ENCODE results near the gene TIAM2.
"Not testable (repeated sequence)": the region's sequence is repeated elsewhere in the genome, so short reads cannot be mapped to it uniquely, and the experiment has no call there.

TIAM2 gene

GRCh38 chr6:155171109-155171746 is 176.1 kb downstream of the TIAM2 start:
- no peaks in the 10 kb centered on the region for H3K27me3 ChIP-seq (ENCODE audit: control insufficient read depth, insufficient read depth, low read length)
- no peak overlapping the region for H3K9ac ChIP-seq (ENCODE audit: low read depth, low read length)
- no peak overlapping the region for H3K4me3 ChIP-seq (ENCODE audit: low read depth, low read length)
- H3K4me1 ChIP-seq (ENCODE audit: control insufficient read depth, insufficient read depth, low read length): peaks cover 23% of the 10 kb centered on the region
- peak overlapping the region; percentile 45 for H3K27ac ChIP-seq (ENCODE audit: low read depth, low read length)
- H3K9me3 ChIP-seq (ENCODE audit: control insufficient read depth, insufficient read depth, low read length): no peaks in the 10 kb centered on the region
- 0 out of 2 replicates have a peak, but pooled peaks cover 4% of the 10 kb centered on the region for H3K36me3 ChIP-seq (ENCODE audit: control insufficient read depth, insufficient read depth, low read length)

DNA sequence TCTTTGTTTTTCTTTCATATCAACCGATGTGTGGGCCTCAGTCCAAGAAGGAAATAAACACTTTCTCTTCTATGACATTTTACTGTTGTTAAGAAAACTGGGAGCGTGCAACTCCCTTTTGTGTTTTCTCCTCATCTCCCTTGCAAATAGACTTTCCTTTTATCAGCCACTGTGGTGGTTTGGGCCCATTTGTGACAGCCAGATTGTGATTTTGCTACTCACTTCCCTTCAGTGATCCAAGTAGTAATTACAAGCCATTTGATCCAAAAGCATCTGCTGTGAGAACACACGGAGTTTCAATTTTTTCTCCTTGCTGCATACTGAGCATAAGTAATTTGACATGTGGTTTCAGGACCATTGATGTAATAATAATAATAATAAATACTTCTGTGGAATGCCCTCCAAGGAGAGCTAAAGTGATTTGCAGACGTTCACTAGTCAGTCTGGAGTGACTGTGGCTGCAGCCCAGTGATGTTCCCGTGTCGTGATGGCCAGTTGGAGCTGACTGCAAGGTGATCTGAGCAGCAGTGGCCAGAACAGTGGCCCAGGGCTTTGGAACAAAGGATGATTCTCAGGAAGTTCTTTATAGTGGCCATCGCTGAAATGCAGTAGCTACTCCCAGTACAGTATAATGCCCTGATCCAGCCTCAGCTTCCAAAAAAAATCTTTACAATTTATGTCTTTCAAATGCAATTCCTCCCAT is 176.8 kb downstream of the TIAM2 start:
- H3K4me1 ChIP-seq (ENCODE audit: control insufficient read depth, insufficient read depth, low read length): peaks cover 26% of the 10 kb centered on the region
- no peaks in the 10 kb centered on the region for H3K9me3 ChIP-seq (ENCODE audit: control insufficient read depth, insufficient read depth, low read length)
- H3K27me3 ChIP-seq (ENCODE audit: control insufficient read depth, insufficient read depth, low read length): no peaks in the 10 kb centered on the region
- 0 out of 2 replicates have a peak, but pooled peaks cover 4% of the 10 kb centered on the region for H3K36me3 ChIP-seq (ENCODE audit: control insufficient read depth, insufficient read depth, low read length)
- no peak overlapping the region for H3K4me3 ChIP-seq (ENCODE audit: low read depth, low read length)
- H3K9ac ChIP-seq (ENCODE audit: low read depth, low read length): no peak overlapping the region
- peak overlapping the region; percentile 45 for H3K27ac ChIP-seq (ENCODE audit: low read depth, low read length)

- H3K9me3 ChIP-seq (ENCODE audit: control insufficient read depth, insufficient read depth, low read length): no peaks in the 10 kb centered on the region
- 0 out of 2 replicates have a peak, but pooled peaks cover 6% of the 10 kb centered on the region for H3K36me3 ChIP-seq (ENCODE audit: control insufficient read depth, insufficient read depth, low read length)
- H3K4me3 ChIP-seq (ENCODE audit: low read depth, low read length): no peak overlapping the region
- no peaks in the 10 kb centered on the region for H3K27me3 ChIP-seq (ENCODE audit: control insufficient read depth, insufficient read depth, low read length)
- peaks cover 26% of the 10 kb centered on the region for H3K4me1 ChIP-seq (ENCODE audit: control insufficient read depth, insufficient read depth, low read length)
- H3K27ac ChIP-seq (ENCODE audit: low read depth, low read length): no peak overlapping the region
- H3K9ac ChIP-seq (ENCODE audit: low read depth, low read length): no peak overlapping the region
Observed at GRCh38 chr6:155173488-155173887, 178.4 kb downstream of the TIAM2 start.

DNA sequence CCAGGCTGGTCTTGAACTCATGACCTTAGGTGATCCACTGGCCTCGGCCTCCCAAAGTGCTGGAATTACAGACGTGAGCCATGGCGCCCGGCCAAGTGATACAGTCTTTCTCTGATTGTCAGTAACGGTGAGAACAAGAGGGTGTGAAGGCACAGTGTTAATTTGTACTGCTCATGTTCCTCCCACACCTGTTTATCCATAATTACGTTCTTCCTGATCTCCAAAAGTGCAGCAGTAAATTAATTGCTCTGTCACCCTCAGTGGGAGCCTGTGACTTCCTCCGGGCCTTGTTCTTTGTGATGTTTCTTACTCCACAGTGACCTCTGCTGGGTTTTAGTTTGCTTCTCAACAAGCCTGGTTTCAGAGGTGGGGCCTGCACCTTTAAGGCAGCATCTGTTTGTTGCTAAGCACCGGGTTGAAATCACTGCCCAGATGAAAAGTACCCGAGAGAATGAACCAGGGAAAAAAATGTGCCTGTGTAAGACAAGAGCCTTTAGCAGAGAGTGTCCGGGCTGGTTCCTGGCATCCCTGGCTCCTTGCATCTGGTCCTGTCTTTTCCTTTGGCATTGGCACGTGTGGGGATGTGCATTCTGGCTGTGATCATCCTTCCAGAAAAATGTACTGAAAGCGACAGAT is 179.6 kb downstream of the TIAM2 start:
- no peak overlapping the region for H3K9ac ChIP-seq (ENCODE audit: low read depth, low read length)

DNA sequence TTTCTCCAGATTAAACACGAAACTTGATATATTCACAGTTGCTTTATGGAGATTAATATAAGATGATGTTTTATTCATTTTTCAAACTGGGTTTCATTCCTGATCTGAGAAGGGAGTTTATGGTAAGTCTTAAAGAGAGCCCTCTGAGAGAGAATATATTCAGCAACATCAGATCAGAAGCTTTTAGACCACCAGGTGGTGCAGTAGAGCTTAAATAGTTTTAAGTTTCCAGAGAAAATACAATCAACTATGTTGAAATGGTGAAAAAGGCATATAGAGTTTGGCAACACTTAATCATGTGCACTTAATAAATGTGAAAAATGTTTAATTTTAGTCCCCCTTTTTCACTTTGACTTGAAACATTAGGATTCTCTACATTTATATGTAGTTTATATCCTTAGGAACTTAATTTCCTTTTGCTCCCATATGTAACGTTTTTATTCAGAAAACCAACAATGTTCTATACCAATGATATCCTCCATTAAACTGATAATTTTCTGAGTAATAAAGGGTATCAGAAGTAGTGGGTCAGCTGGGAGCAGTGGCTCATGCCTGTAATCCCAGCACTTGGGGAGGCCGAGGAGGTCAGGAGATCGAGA is 182.3 kb downstream of the TIAM2 start:
- no peaks in the 10 kb centered on the region for H3K9me3 ChIP-seq (ENCODE audit: control insufficient read depth, insufficient read depth, low read length)
- H3K27ac ChIP-seq (ENCODE audit: low read depth, low read length): no peak overlapping the region
- H3K36me3 ChIP-seq (ENCODE audit: control insufficient read depth, insufficient read depth, low read length): peaks cover 17% of the 10 kb centered on the region
- H3K4me1 ChIP-seq (ENCODE audit: control insufficient read depth, insufficient read depth, low read length): peaks cover 15% of the 10 kb centered on the region
- H3K27me3 ChIP-seq (ENCODE audit: control insufficient read depth, insufficient read depth, low read length): no peaks in the 10 kb centered on the region
- no peak overlapping the region for H3K9ac ChIP-seq (ENCODE audit: low read depth, low read length)
- no peak overlapping the region for H3K4me3 ChIP-seq (ENCODE audit: low read depth, low read length)

More for the DNA sequence above, 179.6 kb downstream of the TIAM2 start:
- Histone ChIP-seq H3K4me3 (ENCODE audit: low read depth, low read length) (no peak overlapping the region), H3K27me3 (ENCODE audit: control insufficient read depth, insufficient read depth, low read length) (no peaks in the 10 kb centered on the region), H3K27ac (ENCODE audit: low read depth, low read length) (no peak overlapping the region), H3K9me3 (ENCODE audit: control insufficient read depth, insufficient read depth, low read length) (no peaks in the 10 kb centered on the region), H3K36me3 (ENCODE audit: control insufficient read depth, insufficient read depth, low read length) (peaks cover 8% of the 10 kb centered on the region), H3K4me1 (ENCODE audit: control insufficient read depth, insufficient read depth, low read length) (peaks cover 26% of the 10 kb centered on the region)

- H3K9me3 ChIP-seq (ENCODE audit: control insufficient read depth, insufficient read depth, low read length): no peaks in the 10 kb centered on the region
- no peak overlapping the region for H3K4me3 ChIP-seq (ENCODE audit: low read depth, low read length)
- H3K27ac ChIP-seq (ENCODE audit: low read depth, low read length): no peak overlapping the region
- H3K36me3 ChIP-seq (ENCODE audit: control insufficient read depth, insufficient read depth, low read length): peaks cover 31% of the 10 kb centered on the region
- H3K4me1 ChIP-seq (ENCODE audit: control insufficient read depth, insufficient read depth, low read length): peaks cover 17% of the 10 kb centered on the region
- no peak overlapping the region for H3K9ac ChIP-seq (ENCODE audit: low read depth, low read length)
- H3K27me3 ChIP-seq (ENCODE audit: control insufficient read depth, insufficient read depth, low read length): no peaks in the 10 kb centered on the region
Observed at GRCh38 chr6:155181498-155181897, 186.4 kb downstream of the TIAM2 start.

DNA sequence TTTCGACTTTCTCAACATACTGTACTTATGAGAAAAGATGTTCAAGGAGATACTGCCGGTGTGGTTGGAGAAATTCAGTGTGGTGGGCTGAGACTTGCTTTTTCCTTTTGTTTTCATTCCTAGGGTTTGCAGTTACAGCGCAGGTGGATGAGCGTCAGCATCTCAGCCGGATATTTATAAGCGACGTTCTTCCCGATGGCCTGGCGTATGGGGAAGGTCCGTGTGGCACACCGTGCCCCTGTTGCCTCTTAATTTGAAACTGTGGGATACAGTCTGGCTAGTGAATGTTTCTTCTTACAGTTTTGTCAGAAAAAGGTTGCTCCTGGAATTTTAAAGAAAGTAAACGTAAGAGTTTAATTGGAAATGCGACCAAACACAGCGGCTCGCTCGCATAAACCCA is 187.0 kb downstream of the TIAM2 start:
- no peak overlapping the region for H3K4me3 ChIP-seq (ENCODE audit: low read depth, low read length)
- peaks cover 20% of the 10 kb centered on the region for H3K4me1 ChIP-seq (ENCODE audit: control insufficient read depth, insufficient read depth, low read length)
- no peaks in the 10 kb centered on the region for H3K9me3 ChIP-seq (ENCODE audit: control insufficient read depth, insufficient read depth, low read length)
- no peaks in the 10 kb centered on the region for H3K27me3 ChIP-seq (ENCODE audit: control insufficient read depth, insufficient read depth, low read length)
- H3K36me3 ChIP-seq (ENCODE audit: control insufficient read depth, insufficient read depth, low read length): peaks cover 29% of the 10 kb centered on the region
- no peak overlapping the region for H3K27ac ChIP-seq (ENCODE audit: low read depth, low read length)
- H3K9ac ChIP-seq (ENCODE audit: low read depth, low read length): no peak overlapping the region

GRCh38 chr6:155183095-155183494 is 188.0 kb downstream of the TIAM2 start:
- H3K4me3 ChIP-seq (ENCODE audit: low read depth, low read length): no peak overlapping the region
- H3K4me1 ChIP-seq (ENCODE audit: control insufficient read depth, insufficient read depth, low read length): peaks cover 21% of the 10 kb centered on the region
- no peaks in the 10 kb centered on the region for H3K9me3 ChIP-seq (ENCODE audit: control insufficient read depth, insufficient read depth, low read length)
- H3K27ac ChIP-seq (ENCODE audit: low read depth, low read length): no peak overlapping the region
- H3K36me3 ChIP-seq (ENCODE audit: control insufficient read depth, insufficient read depth, low read length): peaks cover 29% of the 10 kb centered on the region
- H3K27me3 ChIP-seq (ENCODE audit: control insufficient read depth, insufficient read depth, low read length): no peaks in the 10 kb centered on the region
- no peak overlapping the region for H3K9ac ChIP-seq (ENCODE audit: low read depth, low read length)

GRCh38 chr6:155185041-155185440 is 189.9 kb downstream of the TIAM2 start:
- H3K9me3 ChIP-seq (ENCODE audit: control insufficient read depth, insufficient read depth, low read length); H3K4me3 ChIP-seq (ENCODE audit: low read depth, low read length); H3K27me3 ChIP-seq (ENCODE audit: control insufficient read depth, insufficient read depth, low read length); H3K9ac ChIP-seq (ENCODE audit: low read depth, low read length): not testable (repeated sequence)
- peaks cover 21% of the 10 kb centered on the region for H3K4me1 ChIP-seq (ENCODE audit: control insufficient read depth, insufficient read depth, low read length)
- H3K36me3 ChIP-seq (ENCODE audit: control insufficient read depth, insufficient read depth, low read length): peaks cover 22% of the 10 kb centered on the region
- peak overlapping the region; percentile 1 for H3K27ac ChIP-seq (ENCODE audit: low read depth, low read length)

DNA sequence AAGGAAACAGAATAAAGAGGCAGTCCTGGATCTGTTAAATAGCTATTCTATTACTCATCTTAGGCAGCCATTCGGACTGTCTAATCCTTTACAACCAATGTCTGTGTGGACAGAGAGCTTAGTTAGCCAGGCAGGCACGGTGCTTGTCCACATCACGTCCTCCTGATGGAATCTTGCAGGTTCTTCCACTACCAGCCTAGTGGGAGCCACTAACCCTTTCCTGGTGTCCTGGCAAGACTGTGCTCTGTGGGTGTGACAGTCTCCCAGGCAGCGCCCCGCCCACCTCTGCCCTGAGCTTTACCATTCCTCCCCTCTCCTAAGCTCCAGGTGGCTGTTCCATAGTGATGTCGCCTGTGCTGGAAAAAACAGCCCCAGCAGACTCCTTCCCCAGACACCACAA is 190.4 kb downstream of the TIAM2 start:
- Histone ChIP-seq H3K4me1 (ENCODE audit: control insufficient read depth, insufficient read depth, low read length) (peaks cover 21% of the 10 kb centered on the region), H3K9me3 (ENCODE audit: control insufficient read depth, insufficient read depth, low read length) (no peaks in the 10 kb centered on the region), H3K4me3 (ENCODE audit: low read depth, low read length) (no peak overlapping the region), H3K36me3 (ENCODE audit: control insufficient read depth, insufficient read depth, low read length) (peaks cover 19% of the 10 kb centered on the region), H3K27ac (ENCODE audit: low read depth, low read length) (peak overlapping the region; percentile 90), H3K9ac (ENCODE audit: low read depth, low read length) (no peak overlapping the region), H3K27me3 (ENCODE audit: control insufficient read depth, insufficient read depth, low read length) (no peaks in the 10 kb centered on the region)

All from HUES48 (cell line).